ENCODE measurements around the gene ITIH5.
"Not testable (repeated sequence)": the region's sequence is repeated elsewhere in the genome, so short reads cannot be mapped to it uniquely, and the experiment has no call there.

The ITIH5 gene

GRCh38 chr10:7666253-7667023 is at the start of gene ITIH5:
TSS of gene ITIH5 (minus strand) at chr10:7666966. CDS start at chr10:7666892, 74 bp downstream.
- DNase-seq (ENCODE audit: low read depth): no peak
- no peak within 1 kb of the TSS for H3K4me3 ChIP-seq (ENCODE audit: control insufficient read depth, low read depth, low read length)
- TF ChIP-seq, protein P1, sequence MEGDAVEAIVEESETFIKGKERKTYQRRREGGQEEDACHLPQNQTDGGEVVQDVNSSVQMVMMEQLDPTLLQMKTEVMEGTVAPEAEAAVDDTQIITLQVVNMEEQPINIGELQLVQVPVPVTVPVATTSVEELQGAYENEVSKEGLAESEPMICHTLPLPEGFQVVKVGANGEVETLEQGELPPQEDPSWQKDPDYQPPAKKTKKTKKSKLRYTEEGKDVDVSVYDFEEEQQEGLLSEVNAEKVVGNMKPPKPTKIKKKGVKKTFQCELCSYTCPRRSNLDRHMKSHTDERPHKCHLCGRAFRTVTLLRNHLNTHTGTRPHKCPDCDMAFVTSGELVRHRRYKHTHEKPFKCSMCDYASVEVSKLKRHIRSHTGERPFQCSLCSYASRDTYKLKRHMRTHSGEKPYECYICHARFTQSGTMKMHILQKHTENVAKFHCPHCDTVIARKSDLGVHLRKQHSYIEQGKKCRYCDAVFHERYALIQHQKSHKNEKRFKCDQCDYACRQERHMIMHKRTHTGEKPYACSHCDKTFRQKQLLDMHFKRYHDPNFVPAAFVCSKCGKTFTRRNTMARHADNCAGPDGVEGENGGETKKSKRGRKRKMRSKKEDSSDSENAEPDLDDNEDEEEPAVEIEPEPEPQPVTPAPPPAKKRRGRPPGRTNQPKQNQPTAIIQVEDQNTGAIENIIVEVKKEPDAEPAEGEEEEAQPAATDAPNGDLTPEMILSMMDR (conservative IDR thresholded peaks at IDR 0.05; ENCODE audit: control insufficient read depth, insufficient read depth, low read depth, low read length): no peak

GRCh38 chr10:7715515-7715914 is 48.7 kb upstream of the ITIH5 start:
- no peak for DNase-seq (ENCODE audit: low read depth)
- no peak overlapping the region for H3K4me3 ChIP-seq (ENCODE audit: control insufficient read depth, low read depth, low read length)
- TF ChIP-seq, protein P1 (conservative IDR thresholded peaks at IDR 0.05; ENCODE audit: control insufficient read depth, insufficient read depth, low read depth, low read length): no peak

GRCh38 chr10:7711075-7711474 is 44.3 kb upstream of the ITIH5 start:
- DNase-seq (ENCODE audit: low read depth); H3K4me3 ChIP-seq (ENCODE audit: control insufficient read depth, low read depth, low read length): not testable (repeated sequence)

DNA sequence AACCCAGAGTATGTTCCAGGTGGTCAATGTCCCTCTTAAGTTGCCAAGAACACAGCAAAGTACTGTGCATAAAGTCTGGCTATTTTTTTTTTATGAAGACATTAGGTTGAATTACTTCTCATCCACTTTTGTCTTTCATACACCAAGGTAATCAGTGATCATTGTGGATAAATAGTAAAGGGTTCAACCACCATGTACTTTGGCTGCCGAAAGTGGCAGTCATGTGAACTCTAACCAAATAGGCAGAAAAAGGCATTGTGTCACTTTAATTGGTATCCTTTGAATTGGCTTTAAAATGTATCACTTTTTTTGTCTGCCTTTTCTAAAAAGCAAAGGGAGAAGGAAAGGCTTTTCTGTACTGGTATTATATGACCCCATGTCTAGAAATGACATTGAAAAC is 43.7 kb upstream of the ITIH5 start:
- no peak overlapping the region for H3K4me3 ChIP-seq (ENCODE audit: control insufficient read depth, low read depth, low read length)
- TF ChIP-seq, protein P1 (conservative IDR thresholded peaks at IDR 0.05; ENCODE audit: control insufficient read depth, insufficient read depth, low read depth, low read length): no peak

DNA sequence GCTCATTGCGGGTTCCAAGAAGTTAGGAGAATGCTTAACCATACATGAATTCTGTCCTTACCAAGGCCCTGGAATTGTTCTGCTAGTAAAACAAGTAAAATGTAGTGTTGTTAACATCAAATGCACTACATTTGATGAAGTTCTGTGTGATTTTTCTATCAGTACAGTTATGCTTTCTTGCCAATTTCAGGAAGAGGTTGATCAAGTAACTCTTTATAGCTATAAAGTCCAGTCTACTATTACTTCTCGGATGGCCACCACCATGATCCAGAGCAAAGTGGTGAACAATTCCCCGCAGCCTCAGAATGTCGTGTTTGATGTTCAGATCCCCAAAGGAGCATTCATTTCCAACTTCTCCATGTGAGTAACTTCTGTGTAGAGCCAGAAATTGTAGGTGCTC is 42.1 kb upstream of the ITIH5 start:
- H3K4me3 ChIP-seq (ENCODE audit: control insufficient read depth, low read depth, low read length): no peak overlapping the region
- TF ChIP-seq, protein P1 (conservative IDR thresholded peaks at IDR 0.05; ENCODE audit: control insufficient read depth, insufficient read depth, low read depth, low read length): no peak
- DNase-seq (ENCODE audit: low read depth): no peak

More for the DNA sequence above, 43.7 kb upstream of the ITIH5 start:
- DNase-seq (ENCODE audit: low read depth): no peak

- TF ChIP-seq, protein P1 (conservative IDR thresholded peaks at IDR 0.05; ENCODE audit: control insufficient read depth, insufficient read depth, low read depth, low read length): no peak
- DNase-seq (ENCODE audit: low read depth): no peak
- no peak overlapping the region for H3K4me3 ChIP-seq (ENCODE audit: control insufficient read depth, low read depth, low read length)
Observed at GRCh38 chr10:7707858-7708622, 41.3 kb upstream of the ITIH5 start.

- no peak for DNase-seq (ENCODE audit: low read depth)
- TF ChIP-seq, protein P1 (conservative IDR thresholded peaks at IDR 0.05; ENCODE audit: control insufficient read depth, insufficient read depth, low read depth, low read length): no peak
- H3K4me3 ChIP-seq (ENCODE audit: control insufficient read depth, low read depth, low read length): no peak overlapping the region
Observed at GRCh38 chr10:7707102-7707501, 40.3 kb upstream of the ITIH5 start.

Measured in fibroblast of mammary gland (primary cell).